ENCODE results near the gene TRPM8. TPM values are rescaled to one million over a fixed set of nuclear protein-coding genes. Genes with fewer than 3 reads are reported as not detected.
"Not testable (repeated sequence)": the region's sequence is repeated elsewhere in the genome, so short reads cannot be mapped to it uniquely, and the experiment has no call there.

TRPM8 gene
- total and polyA plus RNA-seq, 2 of the 13 experiments (the other 11 are each of a cell fraction or from before 2014, with no cell fraction given) = 0.12 TPM; not detected in 1

- no peak for TF ChIP-seq ZHX2 (IDR thresholded peaks at IDR 0.05; ENCODE audit: low read depth)
- no peak for TF ChIP-seq ZHX2 (CRISPR knock-in tag; IDR thresholded peaks at IDR 0.05; ENCODE audit: borderline replicate concordance)
Observed at GRCh38 chr2:233882353-233882752, 34.8 kb upstream of the TRPM8 start (continued).

- H3K9me3 ChIP-seq (ENCODE audit: low read length) = no peaks in the 10 kb centered on the region
- H2AFZ ChIP-seq (ENCODE audit: low read length) = no peak overlapping the region
- peaks cover 0 to 10% of the 10 kb centered on the region in 2 experiments; a peak in 1 of 5 replicates for H3K27me3 ChIP-seq (ENCODE audit: control insufficient read depth in 1 of 2, insufficient read depth in 2 of 2, low read length in 2 of 2)
- no peak overlapping the region for H3K4me3 ChIP-seq (replicated peaks in 1 of 3; ENCODE audit: insufficient read depth in 1 of 3, low read depth in 2 of 3, low read length in 3 of 3)
- no peaks in the 10 kb centered on the region for H4K20me1 ChIP-seq (ENCODE audit: insufficient read depth, low read length)
- DNase-seq (ENCODE audit: low spot score) = peak; percentile 20
- whole genome bisulfite sequencing (ENCODE audit: low lambda C conversion rate) = 11% methylated on average over 2 of the region's 2 CpGs
- peak; percentile 59; the same call in 1 of the 3 replicates for ATAC-seq
- no peak overlapping the region for H3K27ac ChIP-seq (ENCODE audit: extremely low read length, insufficient read depth, low read length)
- no peaks in the 10 kb centered on the region for H3K79me2 ChIP-seq (ENCODE audit: insufficient read depth, low read length)
- H3K4me2 ChIP-seq (ENCODE audit: low read depth, low read length) = no peak overlapping the region
- POLR2A ChIA-PET = no interaction called here
- intact Hi-C loops (cut with micrococcal nuclease; ENCODE audit: unreplicated experiment) (no loop called here), in situ Hi-C loops (cut with HindIII; ENCODE audit: extremely low pct_ligation_motif_present, low pct_unique_long_range_greater_than_20kb) (no loop called here)
- no peak for FAIRE-seq
- no TSS peak for BruUV-seq (replicated peaks)
- H3K4me1 ChIP-seq (ENCODE audit: insufficient read depth, low read length) = no peaks in the 10 kb centered on the region
- no peak overlapping the region for H3K9ac ChIP-seq (ENCODE audit: insufficient read depth, low read depth, low read length)
- H3K36me3 ChIP-seq (replicated peaks in 1 of 2; ENCODE audit: control insufficient read depth in 1 of 2, insufficient read depth in 2 of 2, low read length in 2 of 2) = no peaks in the 10 kb centered on the region
- CTCF ChIA-PET (ENCODE audit: low intra/inter-chr PET ratio, low total read pairs) = no interaction called here
- TF ChIP-seq ZNF644 (CRISPR knock-in tag; IDR thresholded peaks at IDR 0.05; ENCODE audit: low read depth) (peak; percentile 76), PITX1 (CRISPR knock-in tag; IDR thresholded peaks at IDR 0.05) (no peak), ZFP37 (CRISPR knock-in tag; IDR thresholded peaks at IDR 0.05; ENCODE audit: borderline replicate concordance) (no peak), FOSL2 (CRISPR knock-in tag; IDR thresholded peaks at IDR 0.05) (peak; percentile 92), NCOA2 (CRISPR knock-in tag; IDR thresholded peaks at IDR 0.05) (no peak), NFE2L2 (IDR thresholded peaks at IDR 0.05; ENCODE audit: low read length) (0 out of 2 replicates have a peak, but pooled peaks have one; percentile 21), KDM3A (CRISPR knock-in tag; IDR thresholded peaks at IDR 0.05; ENCODE audit: low read depth) (no peak)
- TF ChIP-seq, protein P1, sequence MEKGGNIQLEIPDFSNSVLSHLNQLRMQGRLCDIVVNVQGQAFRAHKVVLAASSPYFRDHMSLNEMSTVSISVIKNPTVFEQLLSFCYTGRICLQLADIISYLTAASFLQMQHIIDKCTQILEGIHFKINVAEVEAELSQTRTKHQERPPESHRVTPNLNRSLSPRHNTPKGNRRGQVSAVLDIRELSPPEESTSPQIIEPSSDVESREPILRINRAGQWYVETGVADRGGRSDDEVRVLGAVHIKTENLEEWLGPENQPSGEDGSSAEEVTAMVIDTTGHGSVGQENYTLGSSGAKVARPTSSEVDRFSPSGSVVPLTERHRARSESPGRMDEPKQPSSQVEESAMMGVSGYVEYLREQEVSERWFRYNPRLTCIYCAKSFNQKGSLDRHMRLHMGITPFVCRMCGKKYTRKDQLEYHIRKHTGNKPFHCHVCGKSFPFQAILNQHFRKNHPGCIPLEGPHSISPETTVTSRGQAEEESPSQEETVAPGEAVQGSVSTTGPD (CRISPR knock-in tag; IDR thresholded peaks at IDR 0.05) = no peak
Observed at GRCh38 chr2:233892793-233893192, 24.4 kb upstream of the TRPM8 start.

- not testable (repeated sequence) for H3K4me2 ChIP-seq (ENCODE audit: low read depth, low read length); FAIRE-seq
Observed at GRCh38 chr2:233896253-233896652, 20.9 kb upstream of the TRPM8 start.

More at GRCh38 chr2:233896253-233896652, 20.9 kb upstream of the TRPM8 start:
- CTCF ChIA-PET (ENCODE audit: low intra/inter-chr PET ratio, low total read pairs); H3K36me3 ChIP-seq (replicated peaks in 1 of 2; ENCODE audit: control insufficient read depth in 1 of 2, insufficient read depth in 2 of 2, low read length in 2 of 2); intact Hi-C loops (cut with micrococcal nuclease; ENCODE audit: unreplicated experiment); H3K4me1 ChIP-seq (ENCODE audit: insufficient read depth, low read length); in situ Hi-C loops (cut with HindIII; ENCODE audit: extremely low pct_ligation_motif_present, low pct_unique_long_range_greater_than_20kb); H3K27ac ChIP-seq (ENCODE audit: extremely low read length, insufficient read depth, low read length); H3K9me3 ChIP-seq (ENCODE audit: low read length); DNase-seq (ENCODE audit: low spot score); H3K4me3 ChIP-seq (replicated peaks in 1 of 3; ENCODE audit: insufficient read depth in 1 of 3, low read depth in 2 of 3, low read length in 3 of 3); H2AFZ ChIP-seq (ENCODE audit: low read length); BruUV-seq (replicated peaks); H3K9ac ChIP-seq (ENCODE audit: insufficient read depth, low read depth, low read length); H4K20me1 ChIP-seq (ENCODE audit: insufficient read depth, low read length); ATAC-seq; POLR2A ChIA-PET; H3K79me2 ChIP-seq (ENCODE audit: insufficient read depth, low read length): not testable (repeated sequence)
- 20% methylated on average over 2 of the region's 2 CpGs for WGBS (ENCODE audit: low lambda C conversion rate)
- H3K27me3 ChIP-seq (ENCODE audit: control insufficient read depth in 1 of 2, insufficient read depth in 2 of 2, low read length in 2 of 2) = peaks cover 0 to 16% of the 10 kb centered on the region in 2 experiments; a peak in 2 of 5 replicates
